Peyer's patch (tissue), 4 donors: ENCODE measurements around the gene OR1F1.

Source experiments
- POLR2A ChIP-seq, 2 donors: fragments of 450-650 bp; IDR thresholded peaks; one replicate each; pipeline ENCODE4 v1.5.1; 2017; ENCODE audit warnings: antibody characterized with exemption in 2 of 2, mild to moderate bottlenecking in 2 of 2, moderate library complexity in 2 of 2
- TF ChIP-seq, protein P1 (sequence below), 6 experiments: fragments of 450-650 bp in 4 of 6; fragments of 200-600 bp in 2 of 6; sonication (generic) in 1 of 6; IDR thresholded peaks; one replicate each; pipeline ENCODE4 v1.5.1; 2017 to 2019; ENCODE audit warnings: antibody characterized with exemption in 6 of 6, mild to moderate bottlenecking in 3 of 6, moderate library complexity in 1 of 6

GRCh38 chr16:3164121-3164991 lies 23.6 kb upstream of the OR1F1 start:
- no peak for TF ChIP-seq POLR2A (IDR thresholded peaks at IDR 0.05)
- TF ChIP-seq, protein P1, sequence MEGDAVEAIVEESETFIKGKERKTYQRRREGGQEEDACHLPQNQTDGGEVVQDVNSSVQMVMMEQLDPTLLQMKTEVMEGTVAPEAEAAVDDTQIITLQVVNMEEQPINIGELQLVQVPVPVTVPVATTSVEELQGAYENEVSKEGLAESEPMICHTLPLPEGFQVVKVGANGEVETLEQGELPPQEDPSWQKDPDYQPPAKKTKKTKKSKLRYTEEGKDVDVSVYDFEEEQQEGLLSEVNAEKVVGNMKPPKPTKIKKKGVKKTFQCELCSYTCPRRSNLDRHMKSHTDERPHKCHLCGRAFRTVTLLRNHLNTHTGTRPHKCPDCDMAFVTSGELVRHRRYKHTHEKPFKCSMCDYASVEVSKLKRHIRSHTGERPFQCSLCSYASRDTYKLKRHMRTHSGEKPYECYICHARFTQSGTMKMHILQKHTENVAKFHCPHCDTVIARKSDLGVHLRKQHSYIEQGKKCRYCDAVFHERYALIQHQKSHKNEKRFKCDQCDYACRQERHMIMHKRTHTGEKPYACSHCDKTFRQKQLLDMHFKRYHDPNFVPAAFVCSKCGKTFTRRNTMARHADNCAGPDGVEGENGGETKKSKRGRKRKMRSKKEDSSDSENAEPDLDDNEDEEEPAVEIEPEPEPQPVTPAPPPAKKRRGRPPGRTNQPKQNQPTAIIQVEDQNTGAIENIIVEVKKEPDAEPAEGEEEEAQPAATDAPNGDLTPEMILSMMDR (IDR thresholded peaks at IDR 0.05): no peak
